Activated T-cell treated with anti-CD3 and anti-CD28 coated beads for 24 hours (primary cell): ENCODE data around the gene HSD17B13.
"Not testable (repeated sequence)": the region's sequence is repeated elsewhere in the genome, so short reads cannot be mapped to it uniquely, and the experiment has no call there.

Experiments
- DNase-seq: peaks from one replicate; pipeline ENCODE4 v3.0.0-alpha.2; 2020; ENCODE audit warnings: low read depth

HSD17B13 gene, protein sequence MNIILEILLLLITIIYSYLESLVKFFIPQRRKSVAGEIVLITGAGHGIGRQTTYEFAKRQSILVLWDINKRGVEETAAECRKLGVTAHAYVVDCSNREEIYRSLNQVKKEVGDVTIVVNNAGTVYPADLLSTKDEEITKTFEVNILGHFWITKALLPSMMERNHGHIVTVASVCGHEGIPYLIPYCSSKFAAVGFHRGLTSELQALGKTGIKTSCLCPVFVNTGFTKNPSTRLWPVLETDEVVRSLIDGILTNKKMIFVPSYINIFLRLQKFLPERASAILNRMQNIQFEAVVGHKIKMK

DNA sequence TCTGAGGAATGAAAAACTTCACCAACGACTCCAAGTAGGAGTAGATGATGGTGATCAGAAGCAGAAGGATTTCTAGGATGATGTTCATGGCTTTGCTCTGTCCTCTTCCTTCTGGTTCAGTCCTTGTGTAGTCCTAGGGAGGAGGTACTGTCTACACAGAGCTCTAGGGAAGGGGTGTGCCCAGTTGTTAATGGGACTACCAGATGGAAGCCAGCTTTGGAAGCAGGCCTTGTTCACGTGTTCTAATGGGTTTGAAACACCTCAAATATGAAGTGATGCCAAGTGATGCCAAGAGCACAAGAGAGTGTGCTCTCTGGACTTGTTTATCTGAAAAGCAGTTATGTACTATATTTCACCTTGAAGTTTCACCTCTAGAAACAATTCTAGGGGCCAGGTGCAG lies at the start of gene HSD17B13:
Gene HSD17B13 (minus strand): TSS at position 129 of the 400 bp plus-strand sequence. CDS start 41 bp downstream, at position 88.
- DNase-seq: no peak

DNA sequence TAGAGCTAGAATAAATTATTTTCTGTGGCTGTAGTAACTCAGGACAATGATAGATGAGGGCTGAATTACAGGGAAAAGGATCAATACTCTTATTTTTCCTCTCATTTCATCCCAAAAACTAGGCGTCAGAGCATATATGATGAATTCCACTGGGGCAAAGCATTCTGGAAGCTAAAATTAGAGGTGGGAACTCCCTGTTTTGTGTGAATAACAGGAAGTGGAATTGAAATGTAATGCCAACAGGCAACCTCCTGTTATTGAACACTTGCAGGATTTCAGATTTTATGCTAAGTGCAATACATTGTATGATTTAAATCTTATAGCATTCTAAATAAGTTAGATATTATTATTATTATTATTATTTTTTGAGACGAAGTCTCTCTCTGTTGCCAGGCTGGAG lies 47.4 kb upstream of the HSD17B13 start:
- no peak for DNase-seq

DNA sequence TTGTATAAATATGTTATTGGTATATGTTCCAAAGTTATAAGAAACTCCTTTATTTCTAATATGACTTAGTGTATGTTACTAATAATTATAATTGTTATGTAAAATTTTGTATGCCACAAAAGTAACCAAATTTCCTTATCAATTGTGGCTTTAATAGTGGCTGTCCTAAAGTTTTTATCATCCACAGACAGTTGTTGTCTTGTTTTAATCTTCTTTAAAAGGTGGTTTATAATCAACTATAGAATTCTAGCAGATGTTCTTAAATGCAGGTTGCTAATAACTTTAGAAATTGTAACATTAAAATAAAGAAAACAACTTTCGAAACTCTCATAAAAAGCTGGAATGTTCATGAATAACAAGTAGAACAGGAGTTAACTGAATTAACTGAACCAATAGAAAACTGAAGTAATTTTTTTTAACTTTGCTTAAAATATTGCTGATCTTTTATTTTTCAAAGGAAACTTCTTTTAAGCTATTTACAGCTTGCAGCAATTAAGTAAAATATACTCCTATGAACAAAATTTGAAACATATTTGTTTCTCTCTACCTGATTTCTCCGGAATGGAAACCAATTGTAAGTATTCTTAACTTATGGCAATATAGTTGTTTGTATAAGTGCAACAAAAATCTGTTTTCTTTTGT lies 44.0 kb upstream of the HSD17B13 start:
- no peak for DNase-seq

DNA sequence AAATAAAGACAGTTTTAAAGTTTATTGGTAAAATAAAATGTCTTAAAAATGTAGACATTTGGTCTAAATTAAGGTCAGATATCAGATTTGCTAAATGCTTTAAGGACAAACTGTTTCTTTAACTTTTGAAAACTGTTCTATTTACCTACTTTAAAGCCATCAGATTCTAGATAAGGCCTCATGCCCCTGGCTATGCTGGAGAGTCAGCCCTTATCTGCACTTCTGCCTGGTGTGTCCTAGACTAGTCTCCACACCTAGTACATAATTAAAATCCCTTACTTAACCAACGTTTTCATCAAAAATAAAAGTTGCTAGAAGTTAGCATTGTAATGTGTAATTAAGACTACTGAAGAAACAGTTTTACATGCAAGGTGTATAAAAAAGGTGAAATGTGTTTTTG lies 42.7 kb upstream of the HSD17B13 start:
- no peak for DNase-seq

DNA sequence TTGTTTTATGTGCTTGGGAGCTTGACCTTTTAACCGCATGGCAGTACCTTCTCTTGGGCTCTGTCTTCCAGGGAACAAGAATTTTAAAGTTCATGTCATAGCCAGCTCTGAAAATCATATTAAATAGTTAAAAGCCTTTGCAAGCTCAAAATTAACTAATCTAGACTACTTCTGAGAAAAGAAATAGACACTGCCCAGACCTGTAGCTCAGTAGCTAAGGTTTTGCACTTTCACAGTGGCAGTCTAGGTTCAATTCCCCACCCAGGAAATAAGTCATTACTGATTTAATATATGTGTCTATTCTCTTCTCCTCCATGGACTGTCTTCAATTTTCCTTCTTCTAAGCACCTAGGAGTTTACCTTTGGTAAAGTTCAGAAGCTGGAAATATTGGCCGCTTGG lies 40.9 kb upstream of the HSD17B13 start:
- no peak for DNase-seq

DNA sequence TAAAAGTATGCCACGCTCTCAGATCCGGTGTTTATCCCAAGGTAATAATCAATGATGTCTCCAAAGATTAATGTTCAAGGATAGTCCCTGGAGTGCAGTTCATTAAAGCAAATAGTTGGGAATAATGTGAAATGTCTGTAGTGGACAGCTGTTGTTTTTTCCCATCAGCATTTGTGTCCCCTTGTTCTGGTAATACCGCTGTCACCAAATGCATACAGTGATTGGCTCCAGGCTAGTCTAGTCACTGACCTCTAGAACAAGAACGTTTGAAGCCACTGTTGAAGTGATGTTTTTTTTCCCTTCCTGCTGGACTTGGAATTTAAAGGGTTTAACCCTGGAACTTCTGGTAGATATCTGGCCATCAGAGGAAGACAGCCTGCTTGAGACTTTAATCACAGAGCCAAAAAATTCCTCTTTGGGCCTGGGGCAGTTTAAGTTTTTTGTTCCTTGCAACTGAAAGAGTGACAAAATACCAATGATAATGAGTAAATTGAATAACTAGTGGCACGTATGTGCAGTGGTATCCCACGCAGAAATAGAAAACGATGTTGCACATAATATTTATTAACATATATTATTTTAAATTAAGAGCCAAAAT lies 37.8 kb upstream of the HSD17B13 start:
- no peak for DNase-seq

DNA sequence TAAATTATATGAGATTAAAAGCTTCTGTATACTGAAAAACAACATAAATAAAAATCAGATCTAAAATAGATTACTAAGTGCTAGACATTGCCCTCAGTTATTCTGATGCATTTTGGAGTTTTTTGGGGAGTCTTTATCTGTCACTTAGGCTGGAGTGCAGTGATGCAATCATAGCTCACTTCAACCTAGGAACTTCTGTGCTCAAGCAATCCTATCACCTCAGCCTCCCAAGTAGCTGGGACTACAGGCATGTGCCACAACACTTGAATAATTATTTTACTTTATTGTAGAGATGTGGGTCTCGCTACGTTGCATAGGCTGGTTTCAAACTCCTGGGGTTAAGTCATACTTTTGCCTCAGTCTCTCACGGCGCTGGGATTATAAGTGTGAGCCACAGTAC lies 36.6 kb upstream of the HSD17B13 start:
- DNase-seq: no peak

DNA sequence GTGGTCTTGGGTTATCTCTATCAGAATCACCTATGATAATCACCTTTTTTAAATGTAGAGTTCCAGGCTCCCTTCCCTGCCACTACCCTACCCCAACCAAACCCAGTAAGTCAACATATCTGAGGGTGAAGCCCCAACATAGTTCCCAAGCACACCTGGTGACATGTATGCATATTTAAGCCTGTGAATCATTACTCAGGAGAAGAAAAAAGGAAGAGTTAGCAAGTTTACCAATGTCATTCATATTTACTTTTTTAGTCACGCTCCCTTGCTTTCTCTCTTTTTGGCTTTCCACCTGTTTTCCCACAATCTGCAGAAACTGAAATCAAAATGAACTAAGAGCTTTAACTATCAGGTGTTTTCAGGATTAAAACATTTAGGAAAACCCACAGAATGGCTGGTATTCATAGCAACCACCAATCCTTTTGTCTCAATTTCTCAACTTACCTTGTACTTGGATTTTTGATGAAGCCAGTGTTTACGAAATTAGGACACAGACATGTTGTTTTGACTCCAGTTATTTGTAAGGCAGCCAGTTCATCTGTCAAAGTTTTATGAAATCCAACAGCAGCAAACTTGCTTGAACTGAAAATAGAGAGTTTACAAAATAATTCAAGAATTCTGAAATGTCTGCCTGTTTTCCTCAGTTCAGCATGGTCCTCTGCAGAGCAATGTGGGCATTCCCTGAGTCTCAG lies 34.3 kb upstream of the HSD17B13 start:
- no peak for DNase-seq

DNA sequence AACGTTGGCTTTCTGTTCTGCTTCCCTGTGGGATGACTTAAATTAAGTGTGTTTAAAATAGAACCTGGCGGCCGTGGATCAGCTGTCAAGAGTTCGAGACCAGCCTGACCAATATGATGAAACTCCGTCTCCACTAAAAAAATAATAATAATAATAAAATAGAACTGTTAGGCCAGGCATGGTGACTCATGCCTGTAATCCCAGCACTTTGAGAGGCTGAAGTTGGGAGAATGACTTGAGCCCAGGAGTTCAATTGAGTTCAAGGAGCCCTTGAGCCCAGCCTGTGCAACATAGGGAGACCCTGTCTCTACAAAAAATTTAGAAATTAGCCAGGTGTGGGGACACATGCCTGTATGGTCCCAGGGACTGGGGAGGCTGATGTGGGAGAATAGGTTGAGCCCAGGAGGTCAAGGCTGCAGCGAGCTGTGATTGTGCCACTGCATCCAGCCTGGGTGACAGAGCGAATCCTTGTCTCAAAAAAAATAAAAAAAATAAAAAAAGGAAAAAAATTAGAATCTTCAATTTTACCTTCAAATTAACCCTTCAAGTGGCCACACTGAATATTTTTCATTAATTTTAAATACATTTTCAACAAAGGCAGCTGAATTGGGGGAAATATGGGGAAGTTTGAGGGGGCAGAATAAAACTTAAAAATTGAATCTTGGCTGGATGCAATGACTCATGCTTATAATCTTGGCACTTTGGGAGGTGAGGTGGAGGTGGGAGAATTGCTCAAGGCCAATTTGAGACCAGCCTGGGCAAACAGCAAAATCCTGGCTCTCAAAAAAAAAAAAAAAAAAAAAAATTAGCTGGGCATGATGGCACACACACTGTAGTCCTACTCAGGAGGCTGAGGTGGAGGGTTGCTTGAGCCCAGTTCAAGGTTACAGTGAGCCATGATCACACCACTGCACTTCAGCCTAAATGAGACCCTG lies 31.8 kb upstream of the HSD17B13 start:
- no peak for DNase-seq

DNA sequence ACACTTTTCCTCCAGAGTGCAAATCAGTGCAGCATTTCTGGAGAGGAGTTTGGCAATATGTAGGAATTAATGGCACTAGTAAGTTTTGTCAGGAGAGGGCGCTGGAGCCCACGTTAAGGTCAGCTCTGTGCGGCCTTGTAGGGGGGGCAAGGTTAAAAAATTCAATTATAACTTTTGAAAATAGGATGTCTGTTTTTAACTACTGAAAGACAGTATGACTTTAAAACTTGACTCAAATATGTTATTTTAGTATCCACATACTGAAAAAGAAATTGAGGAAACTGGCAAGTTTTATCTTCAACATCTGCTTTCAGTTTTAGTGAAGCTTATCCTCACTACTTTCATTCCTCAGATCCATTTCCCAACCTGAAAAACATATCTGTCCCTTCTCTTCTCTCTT lies 30.9 kb upstream of the HSD17B13 start:
- DNase-seq: no peak

DNA sequence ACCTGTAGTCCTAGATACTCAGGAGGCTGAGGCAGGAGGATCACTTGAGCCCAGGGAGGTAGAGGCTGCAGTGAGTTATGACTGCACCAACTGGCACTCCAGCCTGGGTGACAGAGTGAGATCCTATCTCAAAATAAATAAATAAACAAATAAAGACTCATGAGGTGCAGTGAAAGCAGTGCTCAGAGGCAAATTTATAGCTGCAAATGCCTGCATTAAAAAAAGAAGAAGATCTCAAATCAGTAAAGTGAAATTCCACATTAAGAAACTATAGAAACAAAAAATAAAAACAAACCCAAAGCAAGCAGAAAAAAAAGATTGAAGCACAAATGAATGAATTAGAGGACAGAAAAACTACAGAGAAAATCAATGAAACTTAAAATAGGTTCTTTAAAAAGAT lies 22.5 kb upstream of the HSD17B13 start:
- no peak for DNase-seq

DNA sequence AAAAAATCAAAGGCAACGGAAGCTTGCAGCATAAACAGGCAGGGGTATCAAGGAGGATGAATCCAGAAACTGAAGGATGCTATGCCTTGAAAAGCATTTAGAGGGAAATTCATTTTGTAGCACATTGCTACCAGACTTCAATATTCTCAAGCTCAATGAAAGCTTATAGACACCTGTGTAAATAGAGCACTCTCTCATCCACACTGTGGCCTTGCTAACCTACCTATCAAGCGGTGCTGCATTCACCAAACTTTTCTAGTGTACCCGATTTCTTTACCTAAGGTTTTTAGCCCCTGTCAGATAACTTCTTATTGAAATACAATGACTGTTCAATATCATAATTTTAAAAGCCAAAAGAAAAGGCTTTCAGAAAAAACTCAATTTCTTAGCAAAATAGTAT lies 20.2 kb upstream of the HSD17B13 start:
- DNase-seq: no peak

DNA sequence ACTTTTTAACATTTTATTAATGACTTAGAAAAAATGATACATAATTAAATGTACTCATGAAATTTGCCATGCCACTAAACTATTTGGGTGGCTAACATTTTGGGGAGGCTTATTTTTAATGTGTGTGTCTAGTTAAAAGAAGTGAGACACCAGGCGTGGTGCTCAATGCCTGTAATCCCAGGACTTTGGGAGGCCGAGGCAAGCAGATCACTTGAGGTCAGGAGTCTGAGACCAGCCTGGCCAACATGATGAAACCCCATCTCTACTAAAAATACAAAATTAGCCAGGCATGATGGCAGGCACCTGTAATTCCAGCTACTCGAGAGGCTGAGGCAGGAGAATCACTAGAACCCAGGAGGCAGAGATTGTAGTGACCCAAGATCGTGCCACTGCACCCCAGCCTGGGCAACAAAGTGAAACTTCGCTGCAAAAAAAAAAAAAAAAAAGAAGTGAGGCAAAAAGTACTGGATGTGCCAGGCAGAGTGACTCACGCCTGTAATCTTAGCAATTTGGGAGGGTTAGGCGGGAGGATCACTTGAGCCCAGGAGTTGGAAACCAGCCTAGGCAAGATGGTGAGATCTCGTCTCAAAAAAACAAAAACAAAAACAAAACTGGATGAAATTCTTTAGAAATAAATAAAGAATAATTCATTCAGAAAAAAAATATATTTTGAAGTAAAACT lies 19.4 kb upstream of the HSD17B13 start:
- not testable (repeated sequence) for DNase-seq

DNA sequence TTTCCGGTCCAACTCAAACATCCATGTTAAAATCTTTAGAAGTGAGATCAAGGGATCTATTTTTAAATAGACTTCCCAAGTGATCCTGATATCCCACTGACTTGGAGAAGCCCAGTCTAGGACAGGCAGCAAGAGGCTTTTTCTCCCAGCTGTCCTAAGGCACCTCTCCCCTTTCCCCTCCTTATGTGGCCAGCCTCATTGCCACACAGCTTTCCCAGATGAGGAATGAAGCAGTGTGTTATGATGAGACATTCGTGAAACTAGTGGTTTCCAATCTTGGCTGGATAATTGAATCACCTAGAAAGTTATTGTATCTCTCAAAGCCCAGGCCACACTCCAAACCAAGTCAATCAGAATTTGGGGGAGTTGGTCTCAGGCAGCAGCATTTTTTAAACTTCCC lies 16.8 kb upstream of the HSD17B13 start:
- DNase-seq: no peak

DNA sequence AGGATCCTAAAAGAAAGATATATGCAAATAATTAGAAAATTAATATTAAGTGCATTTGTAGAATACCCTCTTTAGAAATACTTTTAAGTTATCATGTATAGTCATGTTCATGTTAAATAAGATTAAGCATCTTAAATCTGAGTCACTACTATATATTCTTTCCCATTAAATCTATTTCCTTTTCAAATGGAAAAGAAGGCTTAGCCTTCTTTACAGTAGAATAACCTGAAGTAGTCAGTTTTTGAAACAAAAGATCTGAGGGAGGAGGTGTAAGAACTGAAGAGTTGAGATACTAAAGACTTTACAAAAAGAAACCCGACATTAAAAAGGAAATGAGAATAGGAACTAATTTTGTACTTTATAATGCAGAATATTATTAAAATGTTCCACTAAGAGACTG lies 14.7 kb upstream of the HSD17B13 start:
- no peak for DNase-seq

DNA sequence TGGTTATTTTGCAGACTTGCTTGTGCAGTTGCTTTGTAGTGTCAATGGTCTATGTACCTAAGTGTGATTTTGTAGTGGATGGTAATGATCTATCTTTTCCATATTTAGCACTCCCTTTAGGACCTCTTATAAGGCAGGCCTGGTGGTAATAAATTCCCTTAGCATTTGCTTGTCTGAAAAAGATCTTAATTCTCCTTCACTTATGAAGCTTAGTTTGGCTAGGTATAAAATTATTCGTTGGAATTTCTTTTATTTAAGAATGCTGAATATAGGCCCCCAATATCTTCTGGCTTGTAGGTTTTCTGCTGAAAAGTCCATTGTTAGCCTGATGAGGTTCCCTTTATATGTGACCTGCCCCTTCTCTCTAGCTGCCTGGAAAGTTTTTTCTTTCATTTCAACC lies 10.6 kb upstream of the HSD17B13 start:
- DNase-seq: no peak

DNA sequence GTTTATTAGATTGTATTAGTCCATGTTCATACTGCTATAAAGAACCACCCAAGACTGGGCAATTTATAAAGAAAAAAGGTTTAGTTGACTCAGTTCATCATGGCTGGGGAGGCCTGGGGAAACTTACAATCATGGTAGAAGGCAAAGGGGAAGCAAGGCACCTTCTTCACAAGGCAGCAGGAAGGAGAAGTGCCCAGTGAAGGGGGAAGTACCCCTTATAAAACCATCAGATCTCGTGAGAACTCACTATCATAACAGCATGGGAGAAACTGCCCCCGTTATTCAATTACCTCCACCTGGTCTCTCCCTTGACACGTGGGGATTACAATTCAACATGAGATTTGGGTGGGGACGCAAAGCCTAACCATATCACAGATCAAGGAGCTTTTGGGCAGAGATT lies 8.1 kb upstream of the HSD17B13 start:
- DNase-seq: no peak

DNA sequence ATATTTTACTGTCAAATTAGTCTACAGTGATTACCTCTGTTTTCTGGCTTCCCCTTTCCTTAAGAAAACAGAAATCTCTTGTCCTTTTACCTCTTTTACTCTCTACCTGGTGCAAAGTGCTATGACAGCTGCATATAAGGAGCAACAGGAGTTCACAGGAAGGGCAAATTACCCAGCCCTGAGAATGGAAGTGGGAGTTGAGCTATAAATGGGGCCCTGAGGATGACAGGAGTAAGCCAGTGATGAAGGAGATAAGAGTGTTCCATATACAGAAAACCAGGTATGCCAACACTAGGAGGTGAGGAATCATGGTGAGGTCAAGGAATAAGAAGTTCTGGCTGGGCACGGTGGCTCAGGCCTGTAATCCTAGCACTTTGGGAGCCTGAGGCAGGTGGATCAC lies 4.5 kb upstream of the HSD17B13 start:
- no peak for DNase-seq

DNA sequence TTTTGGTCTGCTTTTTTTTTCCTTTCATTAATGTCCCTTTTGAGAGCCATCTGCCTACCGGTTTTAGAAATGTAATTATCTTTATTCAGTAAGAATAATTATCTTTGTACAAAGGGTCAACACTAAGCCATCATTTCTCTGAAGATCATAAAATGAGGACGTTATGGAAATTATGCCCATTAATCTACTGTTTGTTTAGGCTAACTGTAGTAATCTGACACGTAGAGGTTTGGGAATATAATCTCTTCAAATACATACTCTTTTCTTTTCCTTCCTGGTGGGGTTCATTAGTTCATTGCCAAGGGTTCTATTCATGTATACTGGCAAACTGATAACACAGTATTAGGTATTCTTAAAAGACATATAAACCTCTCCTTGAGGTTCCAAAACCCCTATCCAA lies 3.8 kb upstream of the HSD17B13 start:
- no peak for DNase-seq

DNA sequence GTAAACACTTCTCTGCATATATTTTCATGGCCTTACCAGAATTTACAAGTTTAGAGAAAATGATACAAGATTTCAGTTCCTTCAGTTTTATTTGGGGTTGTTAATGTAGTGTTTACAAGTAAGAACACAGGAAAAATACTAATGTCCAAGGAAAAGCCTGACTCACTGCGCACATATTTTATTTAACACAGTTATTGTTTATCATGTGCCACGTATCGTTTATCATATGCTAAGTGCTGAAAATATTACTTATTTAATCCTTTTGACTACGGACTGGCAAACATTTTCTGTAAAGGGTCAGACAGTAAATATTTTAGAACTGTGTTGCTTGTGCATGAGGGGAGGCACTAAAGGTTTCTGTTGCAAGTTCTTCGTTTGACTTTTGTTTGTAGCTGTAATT lies 794 bp downstream of the HSD17B13 start:
- no peak for DNase-seq

DNA sequence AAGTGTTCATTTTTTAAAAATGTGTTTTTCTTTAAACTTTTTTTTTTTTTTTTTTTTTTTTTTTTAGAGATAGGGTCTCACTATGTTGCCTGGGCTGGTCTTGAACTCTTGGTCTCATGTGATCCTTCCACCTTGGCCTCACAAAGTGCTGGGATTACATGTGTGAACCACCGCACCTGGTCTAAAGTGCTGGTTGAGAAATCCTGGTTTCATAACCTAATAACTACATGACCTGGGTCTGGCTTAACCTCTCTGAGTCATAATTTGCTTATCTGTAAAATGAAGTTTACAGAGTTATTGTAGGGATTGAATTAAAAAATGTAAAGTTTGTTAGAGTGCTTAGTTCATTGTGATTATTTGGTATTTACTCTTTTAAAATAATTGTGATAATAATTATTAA lies 5.2 kb downstream of the HSD17B13 start:
- no peak for DNase-seq
